ENCODE data around the gene GNB5. TPM values are rescaled to one million over a fixed set of nuclear protein-coding genes. Genes with fewer than 3 reads are reported as not detected.
A peak's percentile ranks its signal among the peaks of the same experiment; 100 is the strongest.

The GNB5 gene
- total and polyA plus RNA-seq, 12 donors = 4.7 to 12.8 (median 7.6) TPM

DNA sequence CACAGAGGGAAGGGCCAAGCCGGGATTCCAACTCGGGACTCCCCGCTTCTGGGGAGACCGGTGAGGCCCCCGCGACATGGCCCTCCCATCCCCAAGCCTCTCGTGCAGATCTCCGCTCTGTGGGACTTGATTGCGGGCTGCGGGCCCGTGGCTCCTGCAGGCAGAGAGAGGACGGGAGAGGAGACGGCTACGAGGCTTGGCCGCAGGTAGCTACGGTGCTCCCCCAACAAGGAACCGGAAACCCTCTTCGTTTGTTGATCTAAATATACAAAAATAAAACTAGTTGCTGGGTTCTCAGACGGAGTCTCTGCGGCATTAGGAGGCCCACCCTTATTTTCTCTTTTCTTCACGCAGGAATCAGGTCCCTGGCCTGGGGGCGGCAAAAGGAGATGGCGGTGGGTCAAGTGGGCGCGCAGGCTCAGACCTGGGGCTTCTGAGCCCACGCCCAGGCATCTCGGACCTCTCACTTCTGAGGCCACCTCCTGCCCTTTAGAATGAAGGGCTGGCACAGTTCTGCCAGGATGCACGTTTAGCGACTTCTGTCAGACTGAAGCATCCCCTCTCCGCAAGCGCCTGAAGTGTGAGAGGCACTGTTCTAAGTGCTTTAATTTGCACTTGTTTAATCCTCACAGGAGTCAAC lies 10.9 kb downstream of the GNB5 start:
- 3 to 10% methylated on average over 31 of the region's 31 CpGs for WGBS, 2 donors
- no peak for DNase-seq
- intact Hi-C loops (cut with DNase I) = loop anchor here in 1 of 10 donors (5.0 kb wide), 1 partner anchor 47 kb away; no protein-coding TSS in a partner anchor

DNA sequence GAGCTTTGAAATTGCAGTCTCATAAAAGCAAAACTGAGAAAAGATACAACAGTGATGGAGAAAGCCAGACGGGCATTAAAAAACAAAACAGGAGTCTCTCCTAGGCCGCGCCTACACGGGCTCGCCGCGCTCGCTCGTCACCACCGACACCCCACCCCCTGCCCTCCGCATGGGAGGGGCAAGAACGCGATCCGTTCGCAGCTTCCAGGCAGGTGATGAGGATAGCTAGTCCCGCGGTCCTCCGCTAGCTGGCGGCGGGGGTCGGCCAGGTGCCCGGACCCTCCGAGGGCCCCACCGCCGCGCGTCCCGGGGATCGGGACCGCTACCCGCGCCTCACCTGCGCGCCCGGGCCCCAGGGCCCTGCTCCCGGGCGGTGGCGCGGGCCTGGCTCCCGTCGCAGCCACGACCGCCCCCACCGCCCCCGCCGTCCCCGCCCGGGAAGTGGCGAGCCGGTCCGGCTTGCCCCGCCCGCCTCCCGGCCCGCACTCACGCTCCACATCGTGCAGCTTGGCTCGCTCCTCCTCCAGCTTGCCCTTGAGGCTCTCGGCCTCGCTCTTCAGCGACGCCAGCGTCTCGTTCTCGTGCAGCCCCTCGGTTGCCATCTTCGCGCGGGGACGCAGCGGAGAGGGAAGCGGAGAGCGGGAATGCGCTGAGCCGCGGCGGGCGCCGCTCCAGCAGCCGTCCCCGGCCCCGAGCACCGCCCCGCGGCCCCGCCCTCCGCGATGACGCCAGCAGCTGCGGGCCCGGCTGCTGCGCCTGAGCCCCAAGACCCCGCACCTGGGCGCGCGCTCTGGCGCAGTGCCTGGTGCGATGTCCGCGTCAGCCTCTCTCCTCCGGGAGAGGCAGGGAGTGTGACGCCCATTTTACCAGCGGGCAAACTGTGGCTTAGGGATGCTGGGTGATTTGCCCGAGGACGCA lies 11.7 kb downstream of the GNB5 start:
- peak overlapping the region; percentile 53 to 86 (median 78) for H3K27ac ChIP-seq
- peaks cover 0 to 19% (median 8%) of the 10 kb centered on the region in 9 donors for H3K4me1 ChIP-seq
- ATAC-seq = peak; percentile 85 to 93 (median 90)
- peak; percentile 67 to 82 for DNase-seq
- H3K4me3 ChIP-seq = peak overlapping the region; percentile 51 to 87 (median 74)
- TF ChIP-seq, protein P1, sequence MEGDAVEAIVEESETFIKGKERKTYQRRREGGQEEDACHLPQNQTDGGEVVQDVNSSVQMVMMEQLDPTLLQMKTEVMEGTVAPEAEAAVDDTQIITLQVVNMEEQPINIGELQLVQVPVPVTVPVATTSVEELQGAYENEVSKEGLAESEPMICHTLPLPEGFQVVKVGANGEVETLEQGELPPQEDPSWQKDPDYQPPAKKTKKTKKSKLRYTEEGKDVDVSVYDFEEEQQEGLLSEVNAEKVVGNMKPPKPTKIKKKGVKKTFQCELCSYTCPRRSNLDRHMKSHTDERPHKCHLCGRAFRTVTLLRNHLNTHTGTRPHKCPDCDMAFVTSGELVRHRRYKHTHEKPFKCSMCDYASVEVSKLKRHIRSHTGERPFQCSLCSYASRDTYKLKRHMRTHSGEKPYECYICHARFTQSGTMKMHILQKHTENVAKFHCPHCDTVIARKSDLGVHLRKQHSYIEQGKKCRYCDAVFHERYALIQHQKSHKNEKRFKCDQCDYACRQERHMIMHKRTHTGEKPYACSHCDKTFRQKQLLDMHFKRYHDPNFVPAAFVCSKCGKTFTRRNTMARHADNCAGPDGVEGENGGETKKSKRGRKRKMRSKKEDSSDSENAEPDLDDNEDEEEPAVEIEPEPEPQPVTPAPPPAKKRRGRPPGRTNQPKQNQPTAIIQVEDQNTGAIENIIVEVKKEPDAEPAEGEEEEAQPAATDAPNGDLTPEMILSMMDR (IDR thresholded peaks at IDR 0.05) = no peak
- intact Hi-C loops (cut with DNase I) = loop anchor here in 1 of 10 donors (5.0 kb wide), 1 partner anchor 48 kb away; no protein-coding TSS in a partner anchor
- no peaks in the 10 kb centered on the region for H3K36me3 ChIP-seq
- H3K27me3 ChIP-seq = peaks cover 0 to 19% (median 0%) of the 10 kb centered on the region in 7 donors
- 0 to 1% methylated on average over 84 to 102 of the region's 105 CpGs for WGBS, 2 donors
- H3K9me3 ChIP-seq = no peaks in the 10 kb centered on the region

More for the DNA sequence above, 10.9 kb downstream of the GNB5 start:
- ATAC-seq = peak in 5 of 8 donors; percentile 8 to 52 (median 20)
- no peaks in the 10 kb centered on the region for H3K36me3 ChIP-seq
- peak overlapping the region; percentile 51 to 87 (median 74) for H3K4me3 ChIP-seq
- H3K27ac ChIP-seq = peak overlapping the region in 9 of 10 donors; percentile 62 to 86 (median 79)
- peaks cover 0 to 19% (median 8%) of the 10 kb centered on the region in 9 donors for H3K4me1 ChIP-seq
- TF ChIP-seq, protein P1 (IDR thresholded peaks at IDR 0.05) = no peak
- H3K9me3 ChIP-seq = no peaks in the 10 kb centered on the region
- H3K27me3 ChIP-seq = peaks cover 0 to 19% (median 0%) of the 10 kb centered on the region in 7 donors

DNA sequence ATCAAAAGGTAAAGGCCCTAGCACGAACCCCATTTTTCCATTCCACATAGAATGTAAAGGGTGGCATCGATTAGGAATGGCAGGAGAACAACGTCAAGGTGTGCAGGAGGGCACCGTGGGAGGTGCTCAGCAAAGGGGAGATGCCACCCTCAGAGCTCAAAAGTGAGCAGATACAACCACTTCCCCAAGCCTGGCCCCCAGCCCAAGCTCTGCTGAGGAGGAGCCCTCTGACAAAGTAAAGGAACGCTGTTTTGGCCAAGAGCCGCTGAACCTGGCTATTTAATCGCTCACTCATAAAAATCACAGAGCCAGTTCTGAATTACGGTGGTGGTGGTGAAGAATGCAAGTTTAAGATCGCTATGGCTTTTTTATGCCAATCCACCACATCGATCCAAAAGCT lies 12.4 kb downstream of the GNB5 start:
- intact Hi-C loops (cut with DNase I) = no loop called here
- WGBS, 2 donors = 28 to 32% methylated on average over 10 of the region's 10 CpGs

More for the DNA sequence above, 12.4 kb downstream of the GNB5 start:
- H3K9me3 ChIP-seq = no peaks in the 10 kb centered on the region
- DNase-seq (no peak), ATAC-seq (no peak)
- H3K4me1 ChIP-seq = peaks cover 0 to 19% (median 8%) of the 10 kb centered on the region in 9 donors
- TF ChIP-seq, protein P1 (IDR thresholded peaks at IDR 0.05) = no peak
- H3K27me3 ChIP-seq = peaks cover 0 to 19% (median 0%) of the 10 kb centered on the region in 7 donors
- peak overlapping the region in 8 of 10 donors; percentile 53 to 86 (median 76) for H3K27ac ChIP-seq
- H3K36me3 ChIP-seq = no peaks in the 10 kb centered on the region
- H3K4me3 ChIP-seq = peak overlapping the region; percentile 51 to 87 (median 74)

Measured in heart right ventricle (tissue), 16 donors.